B cell (primary cell): ENCODE data around the gene ANO2. TPM values are rescaled to one million over a fixed set of nuclear protein-coding genes. Genes with fewer than 3 reads are reported as not detected.

ENCODE experiments used
- ATAC-seq: fragments of 200-7000 bp; cut with Tn5 transposase; one replicate; pipeline ENCODE4 v1.10.0; 2021; ENCODE audit warnings: low read depth, mild to moderate bottlenecking, moderate number of reproducible peaks, moderate library complexity
- CTCF ChIA-PET: fragments of 350-600 bp; sonication (Branson Sonifier 250); formaldehyde crosslinking; loops from one replicate; lab custom pipeline; 2021; ENCODE audit warnings: antibody characterized with exemption, inconsistent platforms; lab: Charles Lee
- POLR2A ChIA-PET: fragments of 350-600 bp; sonication (Branson Sonifier 250); formaldehyde crosslinking; loops from one replicate; lab custom pipeline; 2021; ENCODE audit warnings: antibody characterized with exemption; lab: Charles Lee
- DNase-seq: peaks from one replicate; pipeline ENCODE4 v3.0.0; 2013
- H2AFZ ChIP-seq: 2 replicates; pipeline ENCODE4 v1.6.1; 2012; ENCODE audit warnings: mild to moderate bottlenecking, low read depth, low read length; ENCODE audit not compliant: insufficient read depth, poor library complexity, severe bottlenecking
- H3K27ac ChIP-seq, 2 donors: 1 replicate in 1 of 2; 2 replicates in 1 of 2; pipeline ENCODE4 v1.5.1; 2012 to 2013; ENCODE audit warnings: low read length in 2 of 2, mild to moderate bottlenecking in 2 of 2, moderate library complexity in 1 of 2
- H3K27me3 ChIP-seq, 4 experiments: fragments of 200-600 bp in 1 of 4; sonication (generic) in 1 of 4; replicated peaks in 1 of 4; 1 replicate in 2 of 4; 2 replicates in 2 of 4; pipeline versions ENCODE4 v1.6.1 to v1.7.0; 2013 to 2016; ENCODE audit warnings: low read length in 3 of 4, mild to moderate bottlenecking in 2 of 4, mixed read lengths in 1 of 4, moderate library complexity in 1 of 4; ENCODE audit not compliant: insufficient read depth in 4 of 4, control insufficient read depth in 3 of 4; ENCODE audit errors: control extremely low read depth in 1 of 4
- H3K36me3 ChIP-seq, 2 experiments: replicated peaks in 1 of 2; 1 replicate in 1 of 2; 2 replicates in 1 of 2; pipeline versions ENCODE4 v1.6.1 to v1.7.1; 2013; ENCODE audit warnings: low read length in 1 of 2; ENCODE audit not compliant: insufficient read depth in 2 of 2, control insufficient read depth in 1 of 2; ENCODE audit errors: control extremely low read depth in 1 of 2, extremely low read depth in 1 of 2
- H3K4me1 ChIP-seq, 2 donors: fragments of 200-600 bp in 1 of 2; sonication (generic) in 1 of 2; 1 replicate in 1 of 2; 2 replicates in 1 of 2; pipeline versions ENCODE4 v1.5.1 to v1.6.1; 2013 to 2017; ENCODE audit warnings: low read length in 2 of 2; ENCODE audit not compliant: control insufficient read depth in 2 of 2, insufficient read depth in 2 of 2
- H3K4me2 ChIP-seq: replicated peaks from 2 replicates; pipeline ENCODE3; 2012; ENCODE audit warnings: mild to moderate bottlenecking, low read depth, low read length; ENCODE audit not compliant: poor library complexity, severe bottlenecking
- H3K4me3 ChIP-seq, 5 experiments: fragments of 200-600 bp in 1 of 5; sonication (generic) in 1 of 5; 1 replicate in 3 of 5; 2 replicates in 2 of 5; pipeline versions ENCODE4 v1.5.1 to v1.7.0; 2011 to 2016; ENCODE audit warnings: low read length in 4 of 5, mild to moderate bottlenecking in 4 of 5, low read depth in 2 of 5, control low read depth in 1 of 5, moderate library complexity in 1 of 5; ENCODE audit not compliant: insufficient read depth in 1 of 5; ENCODE audit errors: control extremely low read depth in 1 of 5, extremely low read depth in 1 of 5
- H3K79me2 ChIP-seq: fragments of 200-600 bp; sonication (generic); one replicate; pipeline ENCODE4 v1.6.0; 2016; ENCODE audit warnings: low read length; ENCODE audit not compliant: control insufficient read depth, insufficient read depth
- H3K9ac ChIP-seq: fragments of 200-600 bp; sonication (generic); 2 replicates; pipeline ENCODE4 v1.6.1; 2017; ENCODE audit warnings: mild to moderate bottlenecking, low read length, moderate library complexity
- H3K9me3 ChIP-seq, 3 donors: one replicate each; pipeline versions ENCODE4 v1.6.1 to v1.7.1; 2013; ENCODE audit warnings: low read length in 2 of 3; ENCODE audit not compliant: control insufficient read depth in 2 of 3, insufficient read depth in 1 of 3; ENCODE audit errors: control extremely low read depth in 1 of 3
- H4K20me1 ChIP-seq: 2 replicates; pipeline ENCODE4 v1.6.0; 2012; ENCODE audit warnings: mild to moderate bottlenecking, low read length; ENCODE audit not compliant: insufficient read depth, control insufficient read depth, poor library complexity, severe bottlenecking
- H3K27ac Mint-ChIP-seq: one replicate; pipeline ENCODE4 v1.8.0; 2021; ENCODE audit warnings: mixed read lengths
- H3K27me3 Mint-ChIP-seq: one replicate; pipeline ENCODE4 v1.8.0; 2021; ENCODE audit warnings: mixed read lengths
- H3K4me1 Mint-ChIP-seq: one replicate; pipeline ENCODE4 v1.8.0; 2021; ENCODE audit warnings: mixed read lengths
- H3K4me3 Mint-ChIP-seq: one replicate; pipeline ENCODE4 v1.8.0; 2021; ENCODE audit warnings: mixed read lengths
- H3K9me3 Mint-ChIP-seq: one replicate; pipeline ENCODE4 v1.8.0; 2022; ENCODE audit warnings: mixed read lengths; ENCODE audit not compliant: insufficient read depth
- EZH2 ChIP-seq: IDR thresholded peaks from 2 replicates; pipeline ENCODE4 v1.6.1; 2012; ENCODE audit warnings: borderline replicate concordance, low read depth, mild to moderate bottlenecking, moderate library complexity, low read length; ENCODE audit not compliant: insufficient read depth, poor library complexity, severe bottlenecking
- WGBS: methylation state at CpG from one replicate; pipeline ENCODE4 v1.1.5; 2013; ENCODE audit warnings: missing lambda C conversion rate; ENCODE audit not compliant: insufficient coverage; 5-methylcytosine and 5-hydroxymethylcytosine counted together
- intact Hi-C: fragments of 100-400 bp; cut with micrococcal nuclease; formaldehyde crosslinking; loops from one replicate; pipeline ENCODE4 v1.10.0; 2022
- polyA plus RNA-seq: library from polyadenylated mRNA; depleted of rRNA; stranded (reverse); fragments of >200 nt; gene quantifications from 2 replicates; pipeline ENCODE4 v1.2.3, GENCODE V29; 2012
- total RNA-seq, 2 donors: library from RNA; stranded (reverse); fragments of 120-200 nt in 1 of 2; gene quantifications; 1 replicate in 1 of 2; 2 replicates in 1 of 2; pipeline versions ENCODE4 v1.2.3 to v1.2.4, GENCODE V29; 2013 to 2022
- TF ChIP-seq, protein P1 (sequence below): fragments of 200-600 bp; IDR thresholded peaks from one replicate; pipeline ENCODE4 v1.8.0; 2022; ENCODE audit warnings: antibody characterized with exemption, mild to moderate bottlenecking

ANO2 gene
- total and polyA plus RNA-seq, 2 donors (not counting 1 experiment from before 2014, with no cell fraction given), result not detected

DNA sequence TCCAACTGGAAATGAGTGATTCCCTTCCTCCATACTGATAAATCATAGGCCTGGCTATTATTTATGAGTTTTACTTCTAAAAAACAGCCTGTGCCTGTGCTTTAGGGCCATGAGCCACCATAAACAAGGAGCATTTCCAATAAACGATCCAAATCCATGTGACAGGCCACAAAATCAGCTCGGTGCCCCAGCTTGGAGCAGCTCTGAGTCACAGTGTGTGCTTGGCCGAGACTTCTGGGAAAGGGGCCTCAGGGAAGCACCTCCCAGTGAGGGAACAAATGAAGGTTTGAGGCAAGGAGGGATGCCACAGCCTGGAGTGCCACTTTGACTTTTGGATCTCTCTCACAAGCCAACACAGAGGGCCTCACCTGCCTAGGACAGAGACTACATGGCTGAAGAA is 322.8 kb downstream of the ANO2 start:
- TF ChIP-seq, protein P1, sequence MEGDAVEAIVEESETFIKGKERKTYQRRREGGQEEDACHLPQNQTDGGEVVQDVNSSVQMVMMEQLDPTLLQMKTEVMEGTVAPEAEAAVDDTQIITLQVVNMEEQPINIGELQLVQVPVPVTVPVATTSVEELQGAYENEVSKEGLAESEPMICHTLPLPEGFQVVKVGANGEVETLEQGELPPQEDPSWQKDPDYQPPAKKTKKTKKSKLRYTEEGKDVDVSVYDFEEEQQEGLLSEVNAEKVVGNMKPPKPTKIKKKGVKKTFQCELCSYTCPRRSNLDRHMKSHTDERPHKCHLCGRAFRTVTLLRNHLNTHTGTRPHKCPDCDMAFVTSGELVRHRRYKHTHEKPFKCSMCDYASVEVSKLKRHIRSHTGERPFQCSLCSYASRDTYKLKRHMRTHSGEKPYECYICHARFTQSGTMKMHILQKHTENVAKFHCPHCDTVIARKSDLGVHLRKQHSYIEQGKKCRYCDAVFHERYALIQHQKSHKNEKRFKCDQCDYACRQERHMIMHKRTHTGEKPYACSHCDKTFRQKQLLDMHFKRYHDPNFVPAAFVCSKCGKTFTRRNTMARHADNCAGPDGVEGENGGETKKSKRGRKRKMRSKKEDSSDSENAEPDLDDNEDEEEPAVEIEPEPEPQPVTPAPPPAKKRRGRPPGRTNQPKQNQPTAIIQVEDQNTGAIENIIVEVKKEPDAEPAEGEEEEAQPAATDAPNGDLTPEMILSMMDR, result no peak
- no peak for TF ChIP-seq EZH2
- Histone ChIP-seq H3K27ac (no peak overlapping the region), H2AFZ (no peak overlapping the region), H4K20me1 (no peaks in the 10 kb centered on the region), H3K9me3 (peaks cover 0 to 5% (median 0%) of the 10 kb centered on the region in 3 donors), H3K36me3 (no peaks in the 10 kb centered on the region), H3K4me3 (no peak overlapping the region), H3K27me3 (peaks cover 0 to 2% (median 0%) of the 10 kb centered on the region in 4 experiments), H3K79me2 (no peaks in the 10 kb centered on the region), H3K4me1 (no peaks in the 10 kb centered on the region), H3K4me2 (no peak overlapping the region), H3K9ac (no peak overlapping the region)
- peaks cover 8% of the 10 kb centered on the region for H3K27me3 Mint-ChIP-seq
- H3K27ac Mint-ChIP-seq, result no peak overlapping the region
- no peaks in the 10 kb centered on the region for H3K9me3 Mint-ChIP-seq
- WGBS, result 86% methylated on average over 3 of the region's 3 CpGs
- intact Hi-C loops, result no loop called here
- DNase-seq (no peak), ATAC-seq (no peak)
- CTCF ChIA-PET, result no interaction called here
- POLR2A ChIA-PET, result no interaction called here
- no peak overlapping the region for H3K4me3 Mint-ChIP-seq
- H3K4me1 Mint-ChIP-seq, result no peaks in the 10 kb centered on the region

DNA sequence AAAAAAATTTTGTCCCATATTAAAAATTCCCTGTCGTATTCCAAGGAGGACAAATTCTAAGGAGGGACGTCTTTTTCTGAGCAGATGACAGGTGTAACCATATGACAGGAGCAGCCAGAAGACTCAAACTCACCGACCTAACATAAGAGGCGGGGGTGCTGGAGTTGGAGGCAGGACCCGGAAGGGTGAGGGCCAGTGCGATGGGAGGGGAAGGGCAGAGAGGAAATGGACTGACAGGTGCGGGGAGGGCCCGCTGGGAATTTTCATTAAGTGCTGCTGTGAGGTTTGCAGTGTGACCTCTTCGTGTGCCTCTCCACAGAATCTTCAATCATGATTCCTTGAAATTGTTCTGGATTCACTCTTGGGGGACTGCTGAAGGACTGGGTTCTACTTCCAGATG is 323.7 kb downstream of the ANO2 start:
- no peak overlapping the region for H3K27ac Mint-ChIP-seq
- intact Hi-C loops, result no loop called here
- CTCF ChIA-PET, result no interaction called here
- Histone ChIP-seq H3K79me2 (no peaks in the 10 kb centered on the region), H3K4me3 (no peak overlapping the region), H3K27me3 (peaks cover 0 to 2% (median 0%) of the 10 kb centered on the region in 4 experiments), H3K4me1 (no peaks in the 10 kb centered on the region), H2AFZ (no peak overlapping the region), H3K36me3 (no peaks in the 10 kb centered on the region), H4K20me1 (no peaks in the 10 kb centered on the region), H3K9me3 (peaks cover 0 to 5% (median 0%) of the 10 kb centered on the region in 3 donors), H3K4me2 (no peak overlapping the region), H3K27ac (no peak overlapping the region), H3K9ac (no peak overlapping the region)
- POLR2A ChIA-PET, result no interaction called here
- WGBS, result 90% methylated on average over 8 of the region's 9 CpGs
- H3K27me3 Mint-ChIP-seq, result peaks cover 8% of the 10 kb centered on the region
- no peaks in the 10 kb centered on the region for H3K9me3 Mint-ChIP-seq
- H3K4me3 Mint-ChIP-seq, result no peak overlapping the region
- TF ChIP-seq, protein P1, result no peak
- TF ChIP-seq EZH2, result no peak
- no peak for DNase-seq
- no peaks in the 10 kb centered on the region for H3K4me1 Mint-ChIP-seq
- no peak for ATAC-seq
